ENCODE results near the gene BTG1.

DNA sequence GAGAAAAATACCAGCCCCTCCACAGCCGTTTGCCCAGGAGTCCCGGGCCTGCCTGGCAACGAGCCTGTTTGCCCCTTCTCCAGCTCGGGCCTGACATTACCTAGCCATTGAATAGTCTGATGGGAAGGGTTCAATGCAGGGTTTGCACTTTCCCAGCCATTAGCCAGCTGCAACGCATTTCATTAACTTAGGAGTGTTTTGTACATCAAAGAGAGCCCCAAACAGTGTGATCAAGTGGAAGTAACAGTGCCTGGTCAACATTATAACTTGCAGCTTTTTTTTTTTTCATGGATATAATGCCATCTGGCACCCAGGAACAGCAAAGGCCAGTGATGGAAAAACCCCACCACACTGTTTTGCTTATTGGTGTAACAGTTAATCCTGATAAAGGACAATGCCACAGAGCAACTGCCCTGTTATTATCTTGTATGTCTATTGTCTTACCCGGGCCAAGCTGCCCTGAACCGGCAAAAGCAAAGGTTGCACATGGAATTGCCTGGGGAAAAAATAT, 38.0 kb downstream of the BTG1 start:
- TF ChIP-seq CTCF (IDR thresholded peaks at IDR 0.05; ENCODE audit: low read length), result no peak
- no peak for TF ChIP-seq EZH2 (optimal IDR thresholded peaks at IDR 0.05; ENCODE audit: low read depth, low read length)
- no peak for TF ChIP-seq EZH2phosphoT487 (IDR thresholded peaks at IDR 0.05; ENCODE audit: low read length)
